Colonic mucosa (tissue), 4 donors: ENCODE results near the gene SPEG. TPM values are rescaled to one million over a fixed set of nuclear protein-coding genes. Genes with fewer than 3 reads are reported as not detected.

Experiments used
- DNase-seq: peaks from one replicate; pipeline ENCODE4 v3.0.0-alpha.2; 2020
- H3K27ac ChIP-seq: fragments of 200-600 bp; one replicate; pipeline ENCODE4 v1.8.0; 2021
- H3K27me3 ChIP-seq: fragments of 200-600 bp; one replicate; pipeline ENCODE4 v1.8.0; 2021
- H3K36me3 ChIP-seq: fragments of 200-600 bp; one replicate; pipeline ENCODE4 v1.8.0; 2021
- H3K4me1 ChIP-seq: fragments of 200-600 bp; one replicate; pipeline ENCODE4 v1.8.0; 2021; ENCODE audit warnings: mild to moderate bottlenecking
- H3K4me3 ChIP-seq: fragments of 200-600 bp; one replicate; pipeline ENCODE4 v1.8.0; 2021
- H3K9ac ChIP-seq, 2 donors: one replicate each; pipeline ENCODE4 v1.7.0; 2013; ENCODE audit warnings: control low read depth in 2 of 2, low read depth in 2 of 2, low read length in 2 of 2
- H3K9me3 ChIP-seq: fragments of 200-600 bp; one replicate; pipeline ENCODE4 v1.8.0; 2021
- CTCF ChIP-seq: fragments of 200-600 bp; IDR thresholded peaks from one replicate; pipeline ENCODE4 v1.8.0; 2022; ENCODE audit warnings: antibody characterized with exemption, mild to moderate bottlenecking
- intact Hi-C: fragments of 100-400 bp; cut with DNase I; formaldehyde crosslinking; loops from one replicate; pipeline ENCODE4 v1.14.1; 2022
- total RNA-seq, 2 donors: library from RNA; stranded (reverse); fragmentation: NEBNext Ultra II Directional in 1 of 2; extraction: Animal tissue kit (Norgen Biotek cat#: 25700) in 1 of 2; gene quantifications; one replicate each; pipeline ENCODE4 v1.2.1, GENCODE V29; 2021
- donor health status: healthy.
- donor health status: DM: no; HTN: no; CAD: no.
- donor health status: DM: no; HTN: no; CAD: no.

The SPEG gene
- total RNA-seq, 2 donors from 2014 or later: 6.2 to 19.3 TPM

- Histone ChIP-seq H3K9me3 (no peaks in the 10 kb centered on the region), H3K9ac (no peak overlapping the region), H3K4me3 (no peak overlapping the region), H3K36me3 (no peaks in the 10 kb centered on the region), H3K27me3 (peaks cover 12% of the 10 kb centered on the region), H3K27ac (no peak overlapping the region), H3K4me1 (no peaks in the 10 kb centered on the region)
- intact Hi-C loops: no loop called here
- no peak for DNase-seq
- TF ChIP-seq CTCF: no peak
These were observed 11.6 kb upstream of the SPEG start for GRCh38 chr2:219422952-219423534.

GRCh38 chr2:219423652-219424377 lies 10.8 kb upstream of the SPEG start:
- intact Hi-C loops: no loop called here
- Histone ChIP-seq H3K27ac (no peak overlapping the region), H3K36me3 (no peaks in the 10 kb centered on the region), H3K9ac (no peak overlapping the region), H3K4me3 (no peak overlapping the region), H3K4me1 (no peaks in the 10 kb centered on the region), H3K9me3 (no peaks in the 10 kb centered on the region), H3K27me3 (peaks cover 4% of the 10 kb centered on the region)
- TF ChIP-seq CTCF: no peak
- no peak for DNase-seq

GRCh38 chr2:219425238-219426067 lies 9.2 kb upstream of the SPEG start:
- H3K4me1 ChIP-seq: no peaks in the 10 kb centered on the region
- no peak for DNase-seq
- intact Hi-C loops: no loop called here
- H3K4me3 ChIP-seq: no peak overlapping the region
- H3K27me3 ChIP-seq: no peaks in the 10 kb centered on the region
- no peak overlapping the region for H3K27ac ChIP-seq
- TF ChIP-seq CTCF: no peak
- no peaks in the 10 kb centered on the region for H3K36me3 ChIP-seq
- H3K9ac ChIP-seq: no peak overlapping the region
- no peaks in the 10 kb centered on the region for H3K9me3 ChIP-seq

- Histone ChIP-seq H3K4me1 (no peaks in the 10 kb centered on the region), H3K9ac (no peak overlapping the region), H3K36me3 (no peaks in the 10 kb centered on the region), H3K4me3 (no peak overlapping the region), H3K9me3 (no peaks in the 10 kb centered on the region), H3K27me3 (no peaks in the 10 kb centered on the region), H3K27ac (no peak overlapping the region)
- no peak for DNase-seq
- TF ChIP-seq CTCF: no peak
- intact Hi-C loops: no loop called here
These were observed 8.6 kb upstream of the SPEG start for GRCh38 chr2:219426068-219426443.

- no peak overlapping the region for H3K4me3 ChIP-seq
- DNase-seq: no peak
- no peak overlapping the region for H3K27ac ChIP-seq
- H3K9ac ChIP-seq: no peak overlapping the region
- TF ChIP-seq CTCF: no peak
- no peaks in the 10 kb centered on the region for H3K36me3 ChIP-seq
- H3K27me3 ChIP-seq: no peaks in the 10 kb centered on the region
- no peaks in the 10 kb centered on the region for H3K4me1 ChIP-seq
- H3K9me3 ChIP-seq: no peaks in the 10 kb centered on the region
- intact Hi-C loops: no loop called here
These were observed 8.0 kb upstream of the SPEG start for GRCh38 chr2:219426534-219427136.
